Measurements from ENCODE around the gene ZNF302.

DNA sequence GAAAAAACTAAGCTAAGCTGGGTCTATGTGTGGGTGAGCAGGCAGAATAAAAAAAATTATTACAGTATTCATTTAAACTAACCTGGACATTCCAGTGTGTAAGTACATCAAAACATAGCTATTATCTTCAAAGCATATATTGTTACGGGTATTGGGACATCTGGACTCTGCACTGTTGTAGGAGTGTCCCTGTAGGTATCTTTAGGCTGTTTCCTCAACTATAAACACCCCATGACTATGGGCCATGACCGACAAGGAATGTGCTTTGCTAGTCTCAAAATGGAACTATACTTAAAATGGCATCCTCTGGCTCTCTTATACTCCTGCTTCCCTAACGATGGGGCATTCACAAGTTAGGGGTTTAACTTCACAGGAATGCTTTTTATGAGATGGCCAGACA lies 3.9 kb upstream of the ZNF302 start:
- TF ChIP-seq ZNF274 (IDR thresholded peaks at IDR 0.05; ENCODE audit: low read depth, low read length) (no peak), YY1 (IDR thresholded peaks at IDR 0.05; ENCODE audit: insufficient read depth, insufficient read length) (no peak)

All from NT2/D1 (cell line).